K562 (cell line): ENCODE data around the gene SCG3. TPM values are rescaled to one million over a fixed set of nuclear protein-coding genes. Genes with fewer than 3 reads are reported as not detected.

ENCODE experiments used
- ATF7 ChIP-seq: fragments of 450-650 bp; IDR thresholded peaks from 2 replicates; pipeline ENCODE4 v1.7.1; 2014; ENCODE audit warnings: mild to moderate bottlenecking, moderate library complexity
- CBFA2T3 ChIP-seq: fragments of 450-650 bp; IDR thresholded peaks from 2 replicates; pipeline ENCODE4 v1.6.1; 2017
- ESRRA ChIP-seq: fragments of 450-650 bp; IDR thresholded peaks from 2 replicates; pipeline ENCODE4 v1.6.1; 2014; ENCODE audit warnings: low read depth, mild to moderate bottlenecking, moderate library complexity, borderline replicate concordance
- FOSL1 ChIP-seq: fragments of 200-800 bp; sonication (Bioruptor generic); conservative IDR thresholded peaks from 2 replicates; pipeline ENCODE4 v1.6.1; 2016; ENCODE audit warnings: missing genetic modification characterization, missing compliant biosample characterization
- HDAC8 ChIP-seq: fragments of 450-650 bp; IDR thresholded peaks from 2 replicates; pipeline ENCODE4 v1.6.1; 2016; ENCODE audit warnings: mild to moderate bottlenecking, missing genetic modification characterization, moderate library complexity, missing compliant biosample characterization
- KLF13 ChIP-seq: fragments of 450-650 bp; IDR thresholded peaks from 2 replicates; pipeline ENCODE4 v1.6.1; 2016; ENCODE audit warnings: missing genetic modification characterization, low read depth, mild to moderate bottlenecking, missing compliant biosample characterization, moderate library complexity, borderline replicate concordance
- MEIS2 ChIP-seq: fragments of 450-650 bp; IDR thresholded peaks from 2 replicates; pipeline ENCODE4 v1.6.1; 2014; ENCODE audit warnings: mild to moderate bottlenecking; ENCODE audit not compliant: partially characterized antibody
- NEUROD1 ChIP-seq: fragments of 150-350 bp; IDR thresholded peaks from 2 replicates; pipeline ENCODE4 v1.6.1; 2014; ENCODE audit warnings: borderline replicate concordance, low read length, low read depth; ENCODE audit not compliant: partially characterized antibody
- NFE2L1 ChIP-seq: fragments of 450-650 bp; IDR thresholded peaks from 2 replicates; pipeline ENCODE4 v1.6.1; 2016; ENCODE audit warnings: missing genetic modification characterization, low read depth, mild to moderate bottlenecking, missing compliant biosample characterization, moderate library complexity, borderline replicate concordance
- PTRF ChIP-seq: fragments of 450-650 bp; IDR thresholded peaks from 2 replicates; pipeline ENCODE4 v1.6.1; 2016; ENCODE audit warnings: mild to moderate bottlenecking, missing genetic modification characterization, missing compliant biosample characterization
- SPI1 ChIP-seq: IDR thresholded peaks from 2 replicates; pipeline ENCODE4 v1.6.1; 2011; ENCODE audit warnings: low read depth, low read length, control low read depth, borderline replicate concordance
- TAF7 ChIP-seq: fragments of 450-650 bp; IDR thresholded peaks from 2 replicates; pipeline ENCODE4 v1.6.1; 2016; ENCODE audit warnings: missing genetic modification characterization, missing compliant biosample characterization
- TRIM28 ChIP-seq: fragments of 450-650 bp; IDR thresholded peaks from 2 replicates; pipeline ENCODE4 v1.6.1; 2017
- ZNF197 ChIP-seq: fragments of 200-800 bp; sonication (Bioruptor generic); IDR thresholded peaks from 2 replicates; pipeline ENCODE4 v1.6.1; 2016; ENCODE audit warnings: low read depth, missing genetic modification characterization, missing compliant biosample characterization
- ZNF23 ChIP-seq: fragments of 250-450 bp; sonication (Bioruptor Pico); IDR thresholded peaks from 2 replicates; pipeline ENCODE4 v1.4.0; 2020; ENCODE audit warnings: mild to moderate bottlenecking
- ZNF354B ChIP-seq: fragments of 250-450 bp; sonication (Bioruptor Pico); IDR thresholded peaks from 2 replicates; pipeline ENCODE4 v1.4.0; 2020
- ZNF408 ChIP-seq: fragments of 250-450 bp; sonication (Bioruptor Pico); IDR thresholded peaks from 2 replicates; pipeline ENCODE4 v1.4.0; 2020; ENCODE audit warnings: low read depth, mild to moderate bottlenecking, moderate library complexity
- ZNF561 ChIP-seq: fragments of 450-650 bp; formaldehyde crosslinking; conservative IDR thresholded peaks from 2 replicates; pipeline ENCODE4 v1.4.0; 2020; ENCODE audit warnings: mild to moderate bottlenecking, moderate library complexity
- ZNF584 ChIP-seq: fragments of 200-800 bp; sonication (Bioruptor generic); IDR thresholded peaks from 2 replicates; pipeline ENCODE4 v1.6.1; 2016; ENCODE audit warnings: low read depth, mild to moderate bottlenecking, missing genetic modification characterization, missing compliant biosample characterization
- ZNF589 ChIP-seq: fragments of 200-800 bp; sonication (Bioruptor generic); IDR thresholded peaks from 2 replicates; pipeline ENCODE4 v1.6.1; 2016; ENCODE audit warnings: low read depth, missing genetic modification characterization, missing compliant biosample characterization
- polyA plus RNA-seq, 8 experiments: library from polyadenylated mRNA; depleted of rRNA in 4 of 8; stranded (reverse) in 5 of 8; unstranded in 3 of 8; fragments of >200 nt; fragmentation: Nextera tagmentation in 2 of 8; fragmentation: Illumina TruSeq in 1 of 8; extraction: Ambion mirVana in 2 of 8; extraction: Trizol in 1 of 8; gene quantifications; 2 replicates each; pipeline versions ENCODE4 v1.2.1 to v1.2.3, GENCODE V29; 2011 to 2014; ENCODE audit warnings: inconsistent platforms in 1 of 8, missing spikeins in 1 of 8
- total RNA-seq, 7 experiments: library from RNA; depleted of rRNA in 6 of 7; stranded (reverse); fragments of >200 nt in 6 of 7; fragmentation: Illumina TruSeq in 2 of 7; extraction: Trizol in 2 of 7; gene quantifications; 2 replicates each; pipeline versions ENCODE4 v1.2.1 to v1.2.3, GENCODE V29; 2011 to 2021; ENCODE audit warnings: low replicate concordance in 1 of 7
- TF ChIP-seq, protein P1 (sequence below): fragments of 450-650 bp; formaldehyde crosslinking; conservative IDR thresholded peaks from 2 replicates; pipeline ENCODE4 v1.4.0; 2022; ENCODE audit warnings: mild to moderate bottlenecking, missing genetic modification characterization
- TF ChIP-seq, protein P2 (sequence below): fragments of 250-450 bp; sonication (Bioruptor Pico); IDR thresholded peaks from 2 replicates; pipeline ENCODE4 v1.9.0; 2021; ENCODE audit warnings: mild to moderate bottlenecking
- TF ChIP-seq, protein P3 (sequence below), 2 experiments: fragments of 250-450 bp in 1 of 2; fragments of 450-650 bp in 1 of 2; sonication (Bioruptor Pico) in 1 of 2; IDR thresholded peaks; 2 replicates each; pipeline versions ENCODE4 v1.6.1 to v1.8.0; 2016 to 2021; ENCODE audit warnings: mild to moderate bottlenecking in 2 of 2, moderate library complexity in 2 of 2, missing compliant biosample characterization in 1 of 2, missing genetic modification characterization in 1 of 2

Gene SCG3
- total and polyA plus RNA-seq, 9 of the 15 experiments (the other 6 are each of a cell fraction or from before 2014, with no cell fraction given), result 13.0 to 43.8 (median 21.0) TPM

DNA sequence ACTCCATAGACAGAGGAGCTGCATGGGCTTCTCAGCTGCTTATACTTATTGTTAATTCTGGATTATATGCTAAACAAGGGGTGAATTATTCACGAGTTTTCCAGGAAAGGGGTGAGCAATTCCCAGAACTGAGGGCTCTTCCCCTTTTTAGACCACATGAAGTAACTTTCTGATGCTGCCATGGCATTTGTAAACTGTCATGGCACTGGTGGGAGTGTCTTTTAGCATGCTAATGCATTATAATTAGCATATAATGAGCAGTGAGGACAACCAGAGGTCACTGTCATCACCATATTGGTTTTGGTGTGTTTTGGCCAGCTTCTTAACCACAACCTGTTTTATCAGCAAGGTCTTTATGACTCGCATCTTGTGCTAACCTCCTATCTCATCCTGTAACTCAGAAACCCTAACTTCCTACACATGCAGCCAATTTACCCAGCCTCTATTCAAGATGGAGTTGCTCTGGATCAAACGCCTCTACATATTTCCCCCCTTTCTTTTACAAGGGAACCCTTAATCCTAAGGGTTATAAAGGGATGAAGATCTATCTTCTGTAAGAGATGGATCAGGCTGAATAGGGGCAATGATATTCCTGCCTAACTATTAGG lies 46.6 kb upstream of the SCG3 start (continued):
- TF ChIP-seq FOSL1, result 0 out of 2 replicates have a peak, but pooled peaks have one; percentile 30
- TF ChIP-seq TAF7 (tag), result peak; percentile 58; the same call in 1 of the 2 replicates
- peak; percentile 92 for TF ChIP-seq ZNF197 (CRISPR knock-in tag)
- TF ChIP-seq NFE2L1 (tag), result peak; percentile 16; the same call in 1 of the 2 replicates
- TF ChIP-seq, protein P1, sequence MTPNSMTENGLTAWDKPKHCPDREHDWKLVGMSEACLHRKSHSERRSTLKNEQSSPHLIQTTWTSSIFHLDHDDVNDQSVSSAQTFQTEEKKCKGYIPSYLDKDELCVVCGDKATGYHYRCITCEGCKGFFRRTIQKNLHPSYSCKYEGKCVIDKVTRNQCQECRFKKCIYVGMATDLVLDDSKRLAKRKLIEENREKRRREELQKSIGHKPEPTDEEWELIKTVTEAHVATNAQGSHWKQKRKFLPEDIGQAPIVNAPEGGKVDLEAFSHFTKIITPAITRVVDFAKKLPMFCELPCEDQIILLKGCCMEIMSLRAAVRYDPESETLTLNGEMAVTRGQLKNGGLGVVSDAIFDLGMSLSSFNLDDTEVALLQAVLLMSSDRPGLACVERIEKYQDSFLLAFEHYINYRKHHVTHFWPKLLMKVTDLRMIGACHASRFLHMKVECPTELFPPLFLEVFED (CRISPR knock-in tag), result 0 out of 2 replicates have a peak, but pooled peaks have one; percentile 23
- TF ChIP-seq MEIS2, result peak; percentile 61
- TF ChIP-seq ZNF584 (CRISPR knock-in tag), result peak; percentile 95
- peak; percentile 83; the same call in 1 of the 2 replicates for TF ChIP-seq ZNF589
- peak; percentile 67; the same call in 1 of the 2 replicates for TF ChIP-seq ZNF354B
- TF ChIP-seq, protein P2, sequence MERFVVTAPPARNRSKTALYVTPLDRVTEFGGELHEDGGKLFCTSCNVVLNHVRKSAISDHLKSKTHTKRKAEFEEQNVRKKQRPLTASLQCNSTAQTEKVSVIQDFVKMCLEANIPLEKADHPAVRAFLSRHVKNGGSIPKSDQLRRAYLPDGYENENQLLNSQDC, result no peak
- TF ChIP-seq SPI1, result peak; percentile 89
- peak; percentile 92; the same call in 1 of the 2 replicates for TF ChIP-seq ESRRA
- peak; percentile 91 for TF ChIP-seq PTRF (tag)
- TF ChIP-seq ATF7, result peak; percentile 31; the same call in 1 of the 2 replicates
- no peak for TF ChIP-seq TRIM28
- peak; percentile 94 for TF ChIP-seq HDAC8
- peak; percentile 56 for TF ChIP-seq CBFA2T3
- peak; percentile 57; the same call in 1 of the 2 replicates for TF ChIP-seq ZNF23 (CRISPR knock-in tag)
- no peak for TF ChIP-seq NEUROD1
- TF ChIP-seq ZNF561, result no peak
- peak; percentile 79; the same call in 1 of the 2 replicates for TF ChIP-seq KLF13 (tag)
- TF ChIP-seq ZNF408 (CRISPR knock-in tag), result no peak
- TF ChIP-seq, protein P3, sequence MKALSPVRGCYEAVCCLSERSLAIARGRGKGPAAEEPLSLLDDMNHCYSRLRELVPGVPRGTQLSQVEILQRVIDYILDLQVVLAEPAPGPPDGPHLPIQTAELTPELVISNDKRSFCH (CRISPR knock-in tag; IDR thresholded peaks at IDR 0.05), result 0 out of 2 replicates have a peak, but pooled peaks have one; percentile 51
- TF ChIP-seq, protein P3 (tag; IDR thresholded peaks at IDR 0.05), result peak; percentile 91
- TF ChIP-seq, all 486 proteins: peak for 98
